ENCODE data around the gene MED25.

Gene MED25

DNA sequence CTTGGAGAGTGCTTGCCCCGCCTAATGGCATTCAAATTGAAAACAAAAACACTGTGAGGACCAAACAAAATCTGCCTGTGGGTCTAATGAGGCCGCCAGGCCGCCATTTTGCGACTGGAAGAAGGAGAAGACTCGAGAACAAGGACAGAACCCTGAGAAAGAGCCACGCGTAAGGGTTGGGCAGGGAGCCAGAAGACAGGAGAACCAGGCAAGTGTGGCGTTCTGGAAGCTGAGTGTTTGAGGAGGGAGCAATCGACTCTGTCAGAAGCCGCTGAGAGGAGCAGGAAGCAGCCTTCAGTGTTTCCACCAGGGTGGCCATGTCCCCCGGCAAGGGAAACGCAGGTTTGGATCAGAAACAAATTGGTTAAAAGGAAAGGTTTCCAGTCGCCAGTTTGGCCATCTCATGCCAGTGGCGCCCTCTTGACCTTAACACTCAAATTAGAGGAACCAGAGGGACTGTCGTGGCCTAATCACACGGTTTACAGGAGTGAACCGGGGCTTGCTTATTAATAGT lies 22.7 kb downstream of the MED25 start:
- Histone ChIP-seq H3K9me3 (ENCODE audit: insufficient read depth, low read length) (no peaks in the 10 kb centered on the region), H3K9ac (ENCODE audit: low read length) (no peak overlapping the region), H3K36me3 (ENCODE audit: low read length) (0 out of 2 replicates have a peak, but pooled peaks cover 3% of the 10 kb centered on the region), H3K27ac (ENCODE audit: low read depth, low read length) (no peak overlapping the region), H3K27me3 (ENCODE audit: low read length) (no peaks in the 10 kb centered on the region), H3K4me2 (ENCODE audit: low read depth, low read length, poor library complexity, severe bottlenecking) (no peak overlapping the region), H3K9me2 (replicated peaks; ENCODE audit: insufficient read depth, low read length) (no peaks in the 10 kb centered on the region), H3K4me3 (ENCODE audit: insufficient read depth, low read length, poor library complexity, severe bottlenecking) (no peak overlapping the region), H3K79me2 (ENCODE audit: insufficient read depth, low read length) (no peaks in the 10 kb centered on the region), H4K20me1 (ENCODE audit: low read depth, low read length) (no peaks in the 10 kb centered on the region), H3F3A (ENCODE audit: insufficient read depth) (peaks cover 9% of the 10 kb centered on the region; the same call in 1 of the 2 replicates), H2AFZ (ENCODE audit: low read depth, low read length, severe bottlenecking) (no peak overlapping the region)
- no peak for TF ChIP-seq EZH2phosphoT487 (conservative IDR thresholded peaks at IDR 0.05; ENCODE audit: low read length)
- TF ChIP-seq, protein P1, sequence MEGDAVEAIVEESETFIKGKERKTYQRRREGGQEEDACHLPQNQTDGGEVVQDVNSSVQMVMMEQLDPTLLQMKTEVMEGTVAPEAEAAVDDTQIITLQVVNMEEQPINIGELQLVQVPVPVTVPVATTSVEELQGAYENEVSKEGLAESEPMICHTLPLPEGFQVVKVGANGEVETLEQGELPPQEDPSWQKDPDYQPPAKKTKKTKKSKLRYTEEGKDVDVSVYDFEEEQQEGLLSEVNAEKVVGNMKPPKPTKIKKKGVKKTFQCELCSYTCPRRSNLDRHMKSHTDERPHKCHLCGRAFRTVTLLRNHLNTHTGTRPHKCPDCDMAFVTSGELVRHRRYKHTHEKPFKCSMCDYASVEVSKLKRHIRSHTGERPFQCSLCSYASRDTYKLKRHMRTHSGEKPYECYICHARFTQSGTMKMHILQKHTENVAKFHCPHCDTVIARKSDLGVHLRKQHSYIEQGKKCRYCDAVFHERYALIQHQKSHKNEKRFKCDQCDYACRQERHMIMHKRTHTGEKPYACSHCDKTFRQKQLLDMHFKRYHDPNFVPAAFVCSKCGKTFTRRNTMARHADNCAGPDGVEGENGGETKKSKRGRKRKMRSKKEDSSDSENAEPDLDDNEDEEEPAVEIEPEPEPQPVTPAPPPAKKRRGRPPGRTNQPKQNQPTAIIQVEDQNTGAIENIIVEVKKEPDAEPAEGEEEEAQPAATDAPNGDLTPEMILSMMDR (IDR thresholded peaks at IDR 0.05; ENCODE audit: insufficient read depth, low read length, poor library complexity, severe bottlenecking), result no peak

DNA sequence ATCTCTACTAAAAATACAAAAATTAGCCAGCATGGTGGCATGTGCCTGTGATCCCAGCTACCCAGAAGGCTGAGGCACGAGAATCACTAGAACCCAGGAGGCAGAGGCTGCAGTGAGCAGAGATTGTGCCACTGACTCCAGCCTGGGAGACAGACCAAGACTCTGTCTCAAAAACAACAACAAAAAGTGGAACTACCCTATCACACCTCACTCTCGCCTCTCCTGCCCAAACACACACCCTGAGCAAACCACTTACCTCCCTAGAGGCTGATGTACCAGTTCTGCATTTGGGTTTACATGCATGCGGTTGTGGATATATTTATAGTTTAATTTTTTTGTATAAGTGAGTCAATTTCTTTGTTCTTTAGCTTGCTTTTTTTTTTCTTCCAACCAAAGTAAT lies 25.2 kb downstream of the MED25 start:
- H3K27ac ChIP-seq (ENCODE audit: low read depth, low read length), result peak overlapping the region; percentile 55; the same call in 1 of the 2 replicates
- no peak overlapping the region for H3K9ac ChIP-seq (ENCODE audit: low read length)
- H4K20me1 ChIP-seq (ENCODE audit: low read depth, low read length), result no peaks in the 10 kb centered on the region

DNA sequence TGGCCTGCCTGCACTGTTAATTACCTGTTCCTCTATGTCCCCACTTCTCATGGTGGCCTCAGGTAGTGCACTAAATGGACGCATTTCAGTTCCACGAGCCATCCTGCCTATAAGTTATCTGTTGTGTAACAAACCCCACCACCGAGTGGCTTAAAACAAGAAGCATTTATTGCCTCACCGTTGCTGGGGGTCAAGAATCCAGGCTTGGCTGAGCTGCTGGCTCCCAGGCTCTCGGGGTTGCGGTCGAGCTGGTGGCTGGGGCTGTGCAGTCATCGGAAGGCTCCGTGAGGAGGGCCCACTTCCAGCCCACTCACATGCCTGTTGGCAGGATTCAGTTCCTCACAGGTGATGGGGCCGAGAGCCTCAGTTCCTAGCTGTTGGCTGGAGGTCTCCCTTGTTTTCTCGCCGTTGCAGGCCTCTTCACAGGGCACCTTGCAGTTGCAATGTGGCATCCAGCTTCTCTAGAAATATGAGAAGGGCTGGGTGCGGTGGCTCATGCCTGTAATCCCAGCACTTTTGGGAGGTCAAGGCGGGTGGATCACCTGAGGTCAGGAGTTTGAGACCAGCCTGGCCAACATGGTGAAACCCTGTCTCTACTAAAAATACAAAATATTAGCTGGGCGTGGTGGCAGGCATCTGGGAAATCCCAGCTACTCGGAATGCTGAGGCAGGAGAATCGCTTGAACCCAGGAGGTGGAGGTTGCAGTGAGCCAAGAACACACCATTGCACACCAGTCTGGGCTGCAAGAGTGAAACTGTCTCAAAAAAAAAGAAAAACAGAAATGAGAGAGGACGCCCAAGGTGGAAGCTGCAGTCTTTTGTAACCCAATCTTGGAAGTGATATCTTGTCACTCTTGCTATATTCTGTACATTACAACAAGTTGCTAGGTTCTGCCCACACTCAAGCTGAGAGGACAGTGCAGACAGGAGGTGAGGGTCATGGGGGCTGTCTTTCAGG lies 26.3 kb downstream of the MED25 start:
- H3K27ac ChIP-seq (ENCODE audit: low read depth, low read length), result no peak overlapping the region
- no peaks in the 10 kb centered on the region for H3K79me2 ChIP-seq (ENCODE audit: insufficient read depth, low read length)
- no peaks in the 10 kb centered on the region for H3K36me3 ChIP-seq (ENCODE audit: low read length)
- no peaks in the 10 kb centered on the region for H3K9me2 ChIP-seq (replicated peaks; ENCODE audit: insufficient read depth, low read length)
- H2AFZ ChIP-seq (ENCODE audit: low read depth, low read length, severe bottlenecking), result no peak overlapping the region
- H3F3A ChIP-seq (ENCODE audit: insufficient read depth), result peaks cover 9% of the 10 kb centered on the region
- H3K9ac ChIP-seq (ENCODE audit: low read length), result no peak overlapping the region
- H3K4me2 ChIP-seq (ENCODE audit: low read depth, low read length, poor library complexity, severe bottlenecking), result no peak overlapping the region
- H3K4me3 ChIP-seq (ENCODE audit: insufficient read depth, low read length, poor library complexity, severe bottlenecking), result no peak overlapping the region
- H3K9me3 ChIP-seq (ENCODE audit: insufficient read depth, low read length), result no peaks in the 10 kb centered on the region
- no peaks in the 10 kb centered on the region for H3K27me3 ChIP-seq (ENCODE audit: low read length)
- TF ChIP-seq EZH2phosphoT487 (conservative IDR thresholded peaks at IDR 0.05; ENCODE audit: low read length), result no peak
- TF ChIP-seq, protein P1 (IDR thresholded peaks at IDR 0.05; ENCODE audit: insufficient read depth, low read length, poor library complexity, severe bottlenecking), result no peak
- no peaks in the 10 kb centered on the region for H4K20me1 ChIP-seq (ENCODE audit: low read depth, low read length)

More for the DNA sequence above, 25.2 kb downstream of the MED25 start:
- TF ChIP-seq, protein P1 (IDR thresholded peaks at IDR 0.05; ENCODE audit: insufficient read depth, low read length, poor library complexity, severe bottlenecking), result no peak
- TF ChIP-seq EZH2phosphoT487 (conservative IDR thresholded peaks at IDR 0.05; ENCODE audit: low read length), result no peak
- Histone ChIP-seq H3F3A (ENCODE audit: insufficient read depth) (peaks cover 9% of the 10 kb centered on the region; the same call in 1 of the 2 replicates), H3K4me3 (ENCODE audit: insufficient read depth, low read length, poor library complexity, severe bottlenecking) (no peak overlapping the region), H3K36me3 (ENCODE audit: low read length) (0 out of 2 replicates have a peak, but pooled peaks cover 3% of the 10 kb centered on the region), H2AFZ (ENCODE audit: low read depth, low read length, severe bottlenecking) (no peak overlapping the region), H3K9me2 (replicated peaks; ENCODE audit: insufficient read depth, low read length) (no peaks in the 10 kb centered on the region), H3K9me3 (ENCODE audit: insufficient read depth, low read length) (no peaks in the 10 kb centered on the region), H3K27me3 (ENCODE audit: low read length) (no peaks in the 10 kb centered on the region), H3K4me2 (ENCODE audit: low read depth, low read length, poor library complexity, severe bottlenecking) (peak overlapping the region; percentile 33), H3K79me2 (ENCODE audit: insufficient read depth, low read length) (no peaks in the 10 kb centered on the region)
